Measurements from ENCODE around the gene HPN. TPM values are rescaled to one million over a fixed set of nuclear protein-coding genes. Genes with fewer than 3 reads are reported as not detected.
"Not testable (repeated sequence)": the region's sequence is repeated elsewhere in the genome, so short reads cannot be mapped to it uniquely, and the experiment has no call there.

The HPN gene
- polyA plus RNA-seq, 4 donors, result 92.2 to 137 (median 98.5) TPM

DNA sequence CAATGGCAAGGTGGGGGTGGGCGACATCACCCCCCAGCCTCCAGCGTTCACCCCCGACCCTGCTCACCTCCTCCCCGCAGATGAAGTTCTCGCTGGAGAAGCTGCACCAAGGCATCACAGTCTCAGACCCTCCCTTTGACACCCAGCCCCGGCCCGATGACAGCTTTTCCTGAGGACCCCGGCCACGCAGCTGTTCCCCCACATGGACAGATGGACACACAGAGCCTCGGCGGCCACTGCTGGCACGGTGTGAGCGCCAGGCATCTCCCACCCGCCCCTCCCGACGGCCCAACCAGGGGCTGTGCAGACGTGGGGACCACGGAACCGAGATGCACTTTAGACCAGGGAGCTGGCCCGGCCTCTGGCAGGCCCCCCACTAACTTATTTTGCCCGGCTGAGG is 15.6 kb upstream of the HPN start:
- no peak for DNase-seq (ENCODE audit: low read depth in 4 of 4, low spot score in 3 of 4)

DNA sequence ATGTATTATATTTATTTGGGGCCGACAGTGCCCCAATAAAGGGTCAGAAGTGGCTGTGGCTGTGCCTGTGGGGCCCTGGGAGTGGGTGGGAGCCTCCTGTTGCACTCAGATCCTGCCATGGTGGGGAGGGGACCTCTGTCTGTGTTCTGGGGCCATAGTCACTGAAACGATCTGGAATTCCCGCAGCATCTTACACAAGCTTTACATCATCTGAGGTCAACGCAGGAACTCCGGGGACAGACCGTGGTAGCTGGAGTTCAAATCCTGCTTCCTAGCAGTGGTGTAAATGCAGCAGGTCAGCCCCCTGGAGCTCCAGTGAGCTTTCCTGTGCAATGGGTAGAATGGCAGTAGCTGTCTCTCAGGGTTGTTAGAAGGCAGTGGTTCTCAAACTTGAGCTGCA is 15.1 kb upstream of the HPN start:
- no peak for DNase-seq (ENCODE audit: low read depth in 4 of 4, low spot score in 3 of 4)

DNA sequence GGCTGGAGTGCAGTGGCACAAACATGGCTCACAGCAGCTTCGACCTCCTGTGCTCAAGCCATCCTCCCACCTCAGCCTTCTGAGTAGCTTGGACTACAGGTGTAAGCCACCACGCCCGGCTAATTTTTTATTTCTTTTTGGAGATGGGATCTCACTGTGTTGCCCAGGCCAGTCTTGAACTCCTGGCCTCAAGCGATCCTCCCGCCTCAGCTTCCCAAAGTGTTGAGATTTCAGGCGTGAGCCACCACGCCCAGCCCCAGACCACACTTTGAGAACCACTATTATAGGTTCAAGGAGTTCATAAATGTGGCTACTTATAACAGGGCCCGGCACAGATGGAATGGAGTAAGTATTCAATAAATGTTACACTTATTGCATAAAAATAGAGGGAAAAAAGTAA is 14.5 kb upstream of the HPN start:
- no peak for DNase-seq (ENCODE audit: low read depth in 4 of 4, low spot score in 3 of 4)

DNA sequence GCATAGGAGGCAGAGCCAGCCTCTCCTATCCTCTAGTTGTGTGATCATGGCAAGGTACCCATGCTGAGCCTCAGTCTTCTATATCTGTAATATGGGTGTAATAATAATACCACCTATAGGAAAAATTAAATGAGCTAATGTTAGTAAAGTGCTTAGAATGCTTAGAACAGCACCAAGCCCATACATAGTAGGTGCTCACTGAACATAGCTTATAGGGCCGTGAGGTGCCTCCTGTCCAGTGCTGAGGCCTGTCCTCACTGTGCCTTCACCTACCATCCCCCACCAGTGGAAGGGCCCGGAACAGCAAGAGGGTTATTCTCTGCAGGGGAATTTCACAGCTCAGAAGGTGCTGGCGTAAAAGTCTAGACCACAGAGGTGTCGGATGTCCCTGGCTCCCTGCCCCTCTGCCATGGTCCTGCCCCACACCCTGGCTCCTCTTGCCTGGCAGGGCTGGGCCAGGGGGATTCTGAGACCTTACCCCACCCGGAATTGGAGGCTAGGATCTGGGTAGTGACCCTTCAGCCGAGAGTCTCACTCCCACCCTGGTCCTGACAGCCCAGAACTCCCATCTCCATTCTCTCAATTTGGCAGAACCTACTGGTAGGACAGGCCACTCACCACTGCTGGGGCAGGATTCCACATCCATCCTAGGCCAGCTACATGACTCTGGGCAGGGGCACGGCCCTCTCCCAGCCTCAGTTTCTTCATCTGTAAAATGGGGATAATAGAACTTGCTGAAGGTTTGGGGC is 13.5 kb upstream of the HPN start:
- DNase-seq (ENCODE audit: low read depth in 4 of 4, low spot score in 3 of 4), result no peak

DNA sequence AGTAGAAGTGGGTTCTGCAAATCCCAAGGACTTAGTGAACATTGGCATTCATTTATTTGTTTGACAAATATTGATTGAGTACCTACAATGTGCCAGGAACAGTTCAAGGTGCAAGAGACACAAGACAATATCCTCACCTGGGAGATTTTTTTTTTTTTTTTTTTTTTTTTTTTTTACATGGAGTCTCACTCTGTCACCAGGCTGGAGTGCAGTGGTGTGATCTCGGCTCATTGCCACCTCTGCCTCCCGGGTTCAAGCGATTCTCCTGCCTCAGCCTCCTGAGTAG is 13.0 kb upstream of the HPN start:
- not testable (repeated sequence) for DNase-seq (ENCODE audit: low read depth in 4 of 4, low spot score in 3 of 4)

GRCh38 chr19:35029275-35029736 is 12.2 kb upstream of the HPN start:
- not testable (repeated sequence) for DNase-seq (ENCODE audit: low read depth in 4 of 4, low spot score in 3 of 4)

GRCh38 chr19:35029737-35030256 is 11.7 kb upstream of the HPN start:
- no peak for DNase-seq (ENCODE audit: low read depth in 4 of 4, low spot score in 3 of 4)

- no peak for DNase-seq (ENCODE audit: low read depth in 4 of 4, low spot score in 3 of 4)
Observed at GRCh38 chr19:35030257-35031071, 11.1 kb upstream of the HPN start, which contains the start of gene SCN1B. Gene SCN1B (plus strand): TSS chr19:35030470. CDS start chr19:35030821, 351 bp downstream.

- no peak for DNase-seq (ENCODE audit: low read depth in 4 of 4, low spot score in 3 of 4)
Observed at GRCh38 chr19:35031072-35031881, 10.2 kb upstream of the HPN start.

- DNase-seq (ENCODE audit: low read depth in 4 of 4, low spot score in 3 of 4), result no peak
Observed at GRCh38 chr19:35032356-35032865, 9.1 kb upstream of the HPN start.

DNA sequence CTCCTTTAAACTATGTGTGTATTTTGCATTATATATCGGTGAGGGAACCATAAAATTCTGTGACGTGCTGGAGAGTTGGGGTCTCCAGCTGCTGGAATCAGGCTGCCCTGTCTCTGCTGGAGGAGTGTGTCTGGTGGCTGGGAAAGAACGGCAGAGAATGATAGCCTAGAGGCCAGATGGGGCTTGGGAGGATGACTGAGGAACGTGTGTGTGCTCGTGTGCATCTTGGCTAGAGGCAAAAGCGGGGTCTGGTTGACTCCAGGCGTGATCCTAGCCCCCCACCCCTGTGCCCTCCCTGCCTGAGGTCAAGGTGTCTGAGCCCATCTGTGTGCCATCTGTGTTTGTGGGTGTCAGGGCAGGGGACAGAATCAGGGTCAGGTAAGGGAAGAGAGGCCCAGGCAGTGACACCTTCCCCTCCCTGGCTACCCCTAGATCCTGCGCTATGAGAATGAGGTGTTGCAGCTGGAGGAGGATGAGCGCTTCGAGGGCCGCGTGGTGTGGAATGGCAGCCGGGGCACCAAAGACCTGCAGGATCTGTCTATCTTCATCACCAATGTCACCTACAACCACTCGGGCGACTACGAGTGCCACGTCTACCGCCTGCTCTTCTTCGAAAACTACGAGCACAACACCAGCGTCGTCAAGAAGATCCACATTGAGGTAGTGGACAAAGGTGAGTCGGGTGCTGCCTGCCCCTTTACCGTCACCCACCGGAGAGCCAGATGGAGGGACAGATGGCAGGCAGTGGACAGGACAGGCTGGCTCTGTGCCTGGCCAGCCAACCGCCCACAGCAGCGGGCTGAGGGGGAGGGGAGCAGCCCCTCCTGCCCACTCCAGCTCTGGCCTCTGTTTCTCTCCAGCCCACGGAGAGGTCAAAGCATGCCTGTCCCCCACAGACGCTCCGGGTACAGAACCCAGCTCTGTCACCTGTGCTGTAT is 8.2 kb upstream of the HPN start:
- DNase-seq (ENCODE audit: low read depth in 4 of 4, low spot score in 3 of 4), result no peak

DNA sequence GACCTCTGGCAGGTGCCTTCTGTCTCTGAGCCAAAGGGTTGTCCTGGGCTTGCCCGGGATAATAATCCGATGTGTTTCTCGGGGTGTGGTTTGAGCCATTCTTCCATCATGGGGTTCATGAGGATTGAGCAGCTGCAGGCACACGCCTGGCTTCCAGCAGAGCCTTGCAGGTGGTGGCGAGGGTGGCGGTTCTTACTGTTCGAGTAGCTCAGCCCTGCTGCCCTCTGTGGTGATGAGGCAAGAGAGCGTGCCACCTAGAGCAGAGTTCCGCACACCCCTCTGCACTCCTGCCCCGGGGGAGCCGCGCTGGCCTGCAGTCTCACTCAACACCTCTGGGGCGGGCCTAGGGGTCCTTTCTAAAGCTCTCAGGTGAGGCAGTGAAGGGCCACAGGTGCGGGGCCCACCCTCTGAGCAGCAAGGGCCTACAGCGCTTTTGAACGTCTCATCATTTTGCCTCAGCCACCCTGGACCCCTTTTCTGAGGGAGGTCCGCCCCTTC is 7.5 kb upstream of the HPN start:
- DNase-seq (ENCODE audit: low read depth in 4 of 4, low spot score in 3 of 4), result no peak

DNA sequence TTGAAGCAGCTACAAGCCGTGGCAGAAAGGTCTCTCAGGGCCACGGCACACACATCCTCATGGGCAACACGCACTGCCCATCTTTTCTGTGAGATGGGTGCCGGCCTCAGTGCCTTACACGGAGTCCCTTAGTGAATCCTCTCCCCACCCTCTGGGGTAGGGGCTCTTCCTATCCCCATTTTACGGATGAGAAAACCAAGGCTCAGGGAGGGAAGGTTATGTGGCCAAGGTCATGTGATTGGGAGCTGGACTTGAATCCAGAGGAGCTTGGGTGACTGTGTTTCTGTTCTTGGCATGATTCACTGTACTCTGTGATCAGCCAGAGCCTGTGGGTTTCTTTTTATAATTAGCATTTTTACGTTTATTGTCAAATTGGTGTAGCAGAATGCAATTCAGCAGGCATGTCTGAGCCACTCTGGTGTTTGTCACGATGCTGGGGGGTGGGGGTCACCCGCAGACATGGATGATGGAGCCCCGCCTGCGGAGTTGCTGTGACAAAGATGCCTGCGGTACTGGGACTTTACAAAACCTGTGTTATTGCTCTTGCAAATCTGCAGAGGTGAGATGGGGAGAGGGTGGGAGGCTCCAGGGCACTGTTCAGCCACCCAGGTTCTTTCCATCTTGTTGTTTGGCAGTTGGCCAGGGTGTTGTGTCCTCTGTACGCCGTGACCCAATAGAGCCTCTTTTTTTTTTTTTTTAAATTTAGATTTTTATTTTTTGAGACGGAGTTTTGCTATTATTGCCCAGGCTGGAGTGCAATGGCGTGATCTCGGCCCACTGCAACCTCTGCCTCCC is 6.7 kb upstream of the HPN start:
- DNase-seq (ENCODE audit: low read depth in 4 of 4, low spot score in 3 of 4), result no peak

GRCh38 chr19:35037716-35038622 is 3.6 kb upstream of the HPN start:
- DNase-seq (ENCODE audit: low read depth in 4 of 4, low spot score in 3 of 4), result no peak

DNA sequence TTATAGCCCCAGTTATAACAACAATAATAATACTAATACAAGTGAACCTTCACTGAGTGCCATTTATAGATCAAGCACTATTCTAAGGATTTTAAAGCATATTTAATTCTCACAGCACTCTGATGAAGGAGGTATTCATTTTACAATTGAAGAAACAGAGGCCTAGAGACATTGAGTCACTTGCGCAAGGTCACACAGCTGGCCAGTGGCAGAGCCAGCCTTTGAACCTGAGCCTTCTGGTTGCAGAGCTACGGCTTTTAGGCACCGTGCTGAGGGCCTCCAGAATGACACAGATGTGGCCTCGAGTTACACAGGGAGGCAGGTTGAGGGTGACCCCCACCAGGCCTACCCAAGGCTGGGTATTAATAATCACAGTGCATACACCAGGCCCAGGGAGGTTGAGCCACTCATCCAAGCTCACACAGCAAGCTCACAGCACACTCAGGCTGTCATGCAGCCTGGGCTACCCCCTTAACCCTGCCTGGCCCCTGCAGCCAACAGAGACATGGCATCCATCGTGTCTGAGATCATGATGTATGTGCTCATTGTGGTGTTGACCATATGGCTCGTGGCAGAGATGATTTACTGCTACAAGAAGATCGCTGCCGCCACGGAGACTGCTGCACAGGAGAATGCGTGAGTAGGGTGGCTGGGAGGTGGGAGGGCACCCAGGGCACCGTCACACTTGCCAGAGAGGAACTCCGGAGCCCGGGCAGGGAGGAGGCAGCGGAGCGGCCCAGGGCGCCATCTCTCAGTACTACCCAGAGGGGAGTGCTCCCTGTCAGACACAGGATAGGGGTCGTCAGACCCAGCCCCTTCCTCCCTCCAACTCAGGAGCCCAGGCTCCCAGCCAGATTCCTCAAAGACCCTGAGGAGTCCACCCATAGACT is 2.7 kb upstream of the HPN start:
- no peak for DNase-seq (ENCODE audit: low read depth in 4 of 4, low spot score in 3 of 4)
